Activated CD4-positive, alpha-beta T cell treated with anti-CD3 and anti-CD28 coated beads, Interleukin-2, amount 10 ng/mL, durations not matched to agents 24 days and 14 days (primary cell): ENCODE data around the gene WDR89. TPM values are rescaled to one million over a fixed set of nuclear protein-coding genes. Genes with fewer than 3 reads are reported as not detected.

Experiments used
- total RNA-seq: library from RNA; stranded (reverse); gene quantifications from 2 replicates; pipeline ENCODE4 v1.2.3, GENCODE V29; 2022

WDR89 gene
- total RNA-seq, 1 donor from 2014 or later, result 33.1 TPM

Other genes with a start within 250 kb of the WDR89 start
- 45.1 and 45.7 TPM in 2 replicates for gene PPP2R5E, start 98.5 kb downstream of the WDR89 start, total RNA-seq
- 12.2 and 13.3 TPM in 2 replicates for gene SGPP1, start 86.2 kb upstream of the WDR89 start, total RNA-seq
- gene SYNE2, start 211.1 kb upstream of the WDR89 start, total RNA-seq, result 22.0 and 22.4 TPM in 2 replicates